KMS-11 (cell line): ENCODE data around the gene THBS4.
"Not testable (repeated sequence)": the region's sequence is repeated elsewhere in the genome, so short reads cannot be mapped to it uniquely, and the experiment has no call there.

Experiments
- H2AFZ ChIP-seq: fragments of 200-600 bp; sonication (generic); 2 replicates; pipeline ENCODE4 v1.6.1; 2016; ENCODE audit warnings: antibody characterized with exemption, mixed run types, low read depth
- H3K27ac ChIP-seq: fragments of 200-600 bp; sonication (generic); 2 replicates; pipeline ENCODE4 v1.6.1; 2016; ENCODE audit warnings: mild to moderate bottlenecking, mixed run types
- H3K27me3 ChIP-seq: fragments of 200-600 bp; sonication (generic); 2 replicates; pipeline ENCODE4 v1.6.1; 2017; ENCODE audit warnings: mild to moderate bottlenecking, low read depth, mixed run types, moderate library complexity; ENCODE audit not compliant: insufficient read depth
- H3K36me3 ChIP-seq: fragments of 200-600 bp; sonication (generic); 2 replicates; pipeline ENCODE4 v1.6.1; 2017; ENCODE audit warnings: mild to moderate bottlenecking, mixed run types; ENCODE audit not compliant: insufficient read depth
- H3K4me1 ChIP-seq: fragments of 200-600 bp; sonication (generic); 2 replicates; pipeline ENCODE4 v1.6.1; 2016; ENCODE audit warnings: mild to moderate bottlenecking, low read depth, mixed run types; ENCODE audit not compliant: poor library complexity, severe bottlenecking
- H3K4me2 ChIP-seq: fragments of 200-600 bp; sonication (generic); 2 replicates; pipeline ENCODE4 v1.7.0; 2016; ENCODE audit warnings: mild to moderate bottlenecking, mixed run types
- H3K4me3 ChIP-seq: fragments of 200-600 bp; sonication (generic); IDR thresholded peaks from 2 replicates; pipeline ENCODE4 v1.6.1; 2017; ENCODE audit warnings: low read depth, low read length, mixed read lengths; ENCODE audit not compliant: insufficient read depth
- H3K79me2 ChIP-seq: fragments of 200-600 bp; sonication (generic); 2 replicates; pipeline ENCODE4 v1.6.1; 2016; ENCODE audit warnings: low read depth, mixed run types; ENCODE audit not compliant: insufficient read depth
- H3K9ac ChIP-seq: fragments of 200-600 bp; sonication (generic); 2 replicates; pipeline ENCODE4 v1.6.1; 2016; ENCODE audit warnings: mild to moderate bottlenecking, mixed run types
- H4K20me1 ChIP-seq: fragments of 200-600 bp; sonication (generic); 2 replicates; pipeline ENCODE4 v1.6.1; 2016; ENCODE audit warnings: mild to moderate bottlenecking, mixed run types; ENCODE audit not compliant: insufficient read depth
- CTCF ChIP-seq: fragments of 200-600 bp; sonication (generic); conservative IDR thresholded peaks from 2 replicates; pipeline ENCODE4 v1.6.1; 2017; ENCODE audit warnings: low read depth, mild to moderate bottlenecking, antibody characterized with exemption, low read length, moderate library complexity, mixed read lengths

THBS4 gene

DNA sequence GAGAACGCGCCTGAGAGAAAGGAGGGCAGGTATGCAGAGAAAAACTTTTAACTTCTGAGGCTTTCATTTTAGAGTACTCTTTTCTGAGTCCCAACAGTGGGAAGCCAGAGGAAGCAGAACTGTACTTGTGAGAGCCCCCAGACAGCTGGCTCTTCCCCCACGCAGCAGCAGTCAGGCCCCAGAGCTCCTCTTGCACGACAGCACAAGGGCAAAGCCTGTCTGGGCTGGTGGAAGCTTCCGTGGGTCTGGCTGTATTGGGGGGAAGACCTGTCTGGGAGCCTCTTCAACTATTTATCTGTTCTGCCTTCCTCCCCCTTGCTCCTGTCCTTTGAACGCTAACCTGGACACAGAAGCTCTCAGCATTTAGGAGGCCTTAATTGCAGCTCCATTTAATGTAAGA is 68.2 kb downstream of the THBS4 start:
- Histone ChIP-seq H3K4me1 (no peaks in the 10 kb centered on the region), H3K9ac (no peak overlapping the region), H3K4me2 (no peak overlapping the region), H4K20me1 (no peaks in the 10 kb centered on the region), H3K27me3 (no peaks in the 10 kb centered on the region), H3K79me2 (no peaks in the 10 kb centered on the region), H3K27ac (no peak overlapping the region), H3K4me3 (no peak overlapping the region), H3K36me3 (no peaks in the 10 kb centered on the region), H2AFZ (no peak overlapping the region)
- no peak for TF ChIP-seq CTCF

- no peak for TF ChIP-seq CTCF
- H3K4me2 ChIP-seq: no peak overlapping the region
- no peak overlapping the region for H2AFZ ChIP-seq
- no peaks in the 10 kb centered on the region for H3K4me1 ChIP-seq
- H3K9ac ChIP-seq: no peak overlapping the region
- no peaks in the 10 kb centered on the region for H3K27me3 ChIP-seq
- H4K20me1 ChIP-seq: no peaks in the 10 kb centered on the region
- H3K36me3 ChIP-seq: no peaks in the 10 kb centered on the region
- no peak overlapping the region for H3K4me3 ChIP-seq
- no peak overlapping the region for H3K27ac ChIP-seq
- H3K79me2 ChIP-seq: no peaks in the 10 kb centered on the region
These were observed 70.7 kb downstream of the THBS4 start for GRCh38 chr5:80105698-80106439.

DNA sequence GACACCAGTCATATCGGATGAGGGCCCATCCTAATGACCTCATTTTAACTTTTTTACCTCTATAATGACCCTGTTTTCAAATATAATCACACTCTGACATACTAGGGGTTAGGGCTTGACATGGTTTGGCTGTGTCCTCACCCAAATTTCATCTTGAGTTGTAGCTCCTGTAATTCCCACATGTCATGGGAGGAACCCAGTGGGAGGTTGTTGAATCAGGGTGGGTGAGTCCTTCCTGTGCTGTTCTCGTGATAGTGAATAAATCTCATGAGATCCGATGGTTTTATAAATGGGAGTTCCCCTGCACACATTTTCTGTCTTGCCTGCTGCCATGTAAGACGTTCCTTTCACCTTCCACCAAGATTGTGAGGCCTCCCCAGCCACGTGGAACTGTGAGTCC is 71.8 kb downstream of the THBS4 start:
- Histone ChIP-seq H3K36me3 (no peaks in the 10 kb centered on the region), H4K20me1 (no peaks in the 10 kb centered on the region), H3K4me1 (no peaks in the 10 kb centered on the region), H3K4me2 (no peak overlapping the region), H2AFZ (no peak overlapping the region), H3K27me3 (no peaks in the 10 kb centered on the region), H3K27ac (no peak overlapping the region), H3K9ac (no peak overlapping the region), H3K79me2 (no peaks in the 10 kb centered on the region), H3K4me3 (no peak overlapping the region)
- no peak for TF ChIP-seq CTCF

DNA sequence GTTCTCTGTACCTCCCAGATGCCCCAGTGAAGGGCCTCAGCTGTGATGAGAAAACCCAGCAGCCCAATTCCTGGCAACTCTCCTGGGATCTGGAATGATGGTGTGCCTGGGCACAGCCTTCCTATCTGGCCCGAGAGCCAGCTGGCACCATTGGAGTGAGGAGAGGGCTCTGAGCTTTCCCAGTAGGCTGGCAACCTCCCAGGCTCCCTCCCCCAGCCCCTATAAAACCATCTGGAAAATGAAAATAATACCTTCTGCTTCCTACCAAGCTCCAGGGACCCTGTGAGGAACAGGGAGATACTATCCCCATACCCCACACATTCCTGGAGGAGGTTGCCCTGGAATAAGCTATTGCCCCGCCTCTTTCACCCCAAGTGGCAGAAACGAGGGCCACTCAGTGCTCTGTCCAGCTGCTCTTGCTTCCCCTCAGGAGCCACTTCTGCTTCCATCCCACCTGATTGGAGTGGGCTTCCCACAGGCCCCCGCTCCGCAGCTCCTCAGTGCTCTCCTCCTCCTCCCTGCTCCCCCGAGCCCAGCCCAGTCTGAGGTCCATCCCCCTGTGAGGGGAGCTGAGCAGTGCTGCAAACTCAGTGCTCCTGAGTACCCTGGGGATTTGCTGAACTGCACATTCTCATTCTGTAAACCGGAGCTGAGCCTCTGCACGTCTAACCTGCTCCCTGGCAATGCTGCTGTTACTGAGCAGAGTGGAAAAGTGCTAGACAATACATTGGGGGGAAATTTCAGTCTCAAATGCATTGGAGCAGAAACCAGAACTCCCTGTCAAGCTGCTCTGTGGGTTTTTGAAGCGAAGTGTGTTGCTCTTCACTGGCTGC is 74.7 kb downstream of the THBS4 start:
- H3K4me1 ChIP-seq: no peaks in the 10 kb centered on the region

DNA sequence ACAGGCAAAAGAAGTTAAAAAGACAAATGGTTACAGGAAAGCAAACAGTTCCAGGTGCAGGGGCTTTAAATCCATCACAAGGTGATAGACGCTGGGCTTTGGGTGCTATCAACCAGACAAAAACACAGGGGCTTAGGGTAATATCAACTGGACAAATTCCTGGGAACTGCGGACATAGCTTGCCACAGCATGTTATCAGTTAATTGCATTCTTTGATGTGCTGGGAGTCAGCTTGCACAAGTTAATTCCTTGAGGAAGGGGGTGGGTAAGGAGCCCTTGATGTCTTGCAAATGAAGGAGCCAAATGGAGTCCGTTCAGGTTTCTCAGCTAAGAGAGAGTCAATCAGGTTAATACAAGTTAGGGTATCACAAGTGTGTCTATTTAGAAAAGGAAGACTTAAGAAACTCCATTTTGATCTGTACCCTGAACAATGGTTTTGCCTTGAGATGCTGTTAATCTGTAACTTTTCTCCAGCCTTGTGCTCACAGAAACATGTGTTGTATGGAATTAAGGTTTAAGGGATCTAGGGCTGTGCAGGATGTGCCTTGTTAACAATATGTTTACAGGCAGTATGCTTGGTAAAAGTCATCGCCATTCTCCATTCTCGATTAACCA is 76.3 kb downstream of the THBS4 start:
- H3K4me1 ChIP-seq, H3K36me3 ChIP-seq, H3K9ac ChIP-seq, H3K4me3 ChIP-seq, H3K79me2 ChIP-seq, H4K20me1 ChIP-seq, H3K27ac ChIP-seq, H3K4me2 ChIP-seq, H3K27me3 ChIP-seq, H2AFZ ChIP-seq: not testable (repeated sequence)

More for the DNA sequence above, 74.7 kb downstream of the THBS4 start:
- H3K79me2 ChIP-seq: no peaks in the 10 kb centered on the region
- TF ChIP-seq CTCF: no peak
- no peak overlapping the region for H3K4me3 ChIP-seq
- H3K36me3 ChIP-seq: no peaks in the 10 kb centered on the region
- H3K9ac ChIP-seq: no peak overlapping the region
- H3K27me3 ChIP-seq: no peaks in the 10 kb centered on the region
- no peak overlapping the region for H3K4me2 ChIP-seq
- no peak overlapping the region for H2AFZ ChIP-seq
- no peaks in the 10 kb centered on the region for H4K20me1 ChIP-seq
- H3K27ac ChIP-seq: no peak overlapping the region
